ENCODE data around the gene DIPK2B. TPM values are rescaled to one million over a fixed set of nuclear protein-coding genes. Genes with fewer than 3 reads are reported as not detected.

DIPK2B gene
- total and polyA plus RNA-seq, 10 of the 15 experiments (the other 5 are each of a cell fraction or from before 2014, with no cell fraction given): not detected

GRCh38 chrX:45233531-45233930, 32.9 kb upstream of the DIPK2B start:
- no peak overlapping the region for H3K4me3 ChIP-seq
- no peak overlapping the region for H3K27ac ChIP-seq (ENCODE audit: control insufficient read depth, insufficient read depth)
- intact Hi-C loops (cut with micrococcal nuclease; ENCODE audit: unreplicated experiment) (no loop called here), in situ Hi-C loops (cut with MboI) (no loop called here)
- H2AFZ ChIP-seq (ENCODE audit: control insufficient read depth, low read depth, low read length): no peak overlapping the region
- ChIA-PET POLR2A (no interaction called here), SMC1A (ENCODE audit: uncharacterized antibody, unreplicated experiment) (no interaction called here), RAD21 (ENCODE audit: unreplicated experiment) (no interaction called here), CTCF (no interaction called here)
- ATAC-seq: no peak
- no peaks in the 10 kb centered on the region for H3K9me3 ChIP-seq (replicated peaks; ENCODE audit: control insufficient read depth, insufficient read depth, low read length)
- TF ChIP-seq MXI1 (IDR thresholded peaks at IDR 0.05; ENCODE audit: low read depth, low read length) (no peak), ZNF217 (IDR thresholded peaks at IDR 0.05) (no peak), WRNIP1 (IDR thresholded peaks at IDR 0.05; ENCODE audit: borderline replicate concordance, low read depth, low read length) (no peak), PAX8 (IDR thresholded peaks at IDR 0.05) (no peak), ZSCAN29 (IDR thresholded peaks at IDR 0.05) (no peak), CHD1 (IDR thresholded peaks at IDR 0.05; ENCODE audit: low read depth, low read length) (no peak), YY1 (IDR thresholded peaks at IDR 0.05; ENCODE audit: low read depth, low read length) (no peak), ELK1 (IDR thresholded peaks at IDR 0.05; ENCODE audit: low read depth, low read length) (no peak), HDGF (IDR thresholded peaks at IDR 0.05) (no peak)
- no peaks in the 10 kb centered on the region for H4K20me1 ChIP-seq (ENCODE audit: control insufficient read depth, insufficient read depth)
- no peaks in the 10 kb centered on the region; a peak in 1 of 4 replicates for H3K27me3 ChIP-seq (replicated peaks in 1 of 2; ENCODE audit: control insufficient read depth in 2 of 2, insufficient read depth in 2 of 2, low read length in 1 of 2)
- FAIRE-seq: no peak
- no peak for DNase-seq (ENCODE audit: low read depth, low spot score)
- no peaks in the 10 kb centered on the region for H3K4me1 ChIP-seq (ENCODE audit: control insufficient read depth, insufficient read depth, low read length)
- no peak overlapping the region for H3K4me2 ChIP-seq (ENCODE audit: control insufficient read depth, insufficient read depth)
- H3K79me2 ChIP-seq (ENCODE audit: control insufficient read depth, insufficient read depth, low read length): no peaks in the 10 kb centered on the region
- BruUV-seq (replicated peaks): no TSS peak
- no peak overlapping the region for H3K9ac ChIP-seq (ENCODE audit: control insufficient read depth, insufficient read depth, low read length)
- no peaks in the 10 kb centered on the region for H3K36me3 ChIP-seq (ENCODE audit: control insufficient read depth in 2 of 2, insufficient read depth in 2 of 2, low read length in 1 of 2)
- 12% methylated on average over 2 of the region's 2 CpGs for WGBS (ENCODE audit: insufficient coverage, insufficient replicate concordance, low lambda C conversion rate, missing lambda C conversion rate)

- ATAC-seq (no peak), FAIRE-seq (no peak), DNase-seq (ENCODE audit: low read depth, low spot score) (no peak)
- H3K4me2 ChIP-seq (ENCODE audit: control insufficient read depth, insufficient read depth): no peak overlapping the region
- no peaks in the 10 kb centered on the region for H3K9me3 ChIP-seq (replicated peaks; ENCODE audit: control insufficient read depth, insufficient read depth, low read length)
- no peak overlapping the region for H3K27ac ChIP-seq (ENCODE audit: control insufficient read depth, insufficient read depth)
- H4K20me1 ChIP-seq (ENCODE audit: control insufficient read depth, insufficient read depth): no peaks in the 10 kb centered on the region
- no peak overlapping the region for H2AFZ ChIP-seq (ENCODE audit: control insufficient read depth, low read depth, low read length)
- ChIA-PET RAD21 (ENCODE audit: unreplicated experiment) (no interaction called here), SMC1A (ENCODE audit: uncharacterized antibody, unreplicated experiment) (no interaction called here), POLR2A (no interaction called here), CTCF (no interaction called here)
- no peaks in the 10 kb centered on the region for H3K36me3 ChIP-seq (ENCODE audit: control insufficient read depth in 2 of 2, insufficient read depth in 2 of 2, low read length in 1 of 2)
- no peaks in the 10 kb centered on the region for H3K27me3 ChIP-seq (replicated peaks in 1 of 2; ENCODE audit: control insufficient read depth in 2 of 2, insufficient read depth in 2 of 2, low read length in 1 of 2)
- no peak overlapping the region for H3K9ac ChIP-seq (ENCODE audit: control insufficient read depth, insufficient read depth, low read length)
- H3K4me1 ChIP-seq (ENCODE audit: control insufficient read depth, insufficient read depth, low read length): no peaks in the 10 kb centered on the region
- no TSS peak for BruUV-seq (replicated peaks)
- no peak for TF ChIP-seq ATF2 (IDR thresholded peaks at IDR 0.05; ENCODE audit: low read length)
- TF ChIP-seq POU2F2 (IDR thresholded peaks at IDR 0.05; ENCODE audit: borderline replicate concordance, low read depth, low read length): no peak
- no peak overlapping the region for H3K4me3 ChIP-seq
- 27% methylated on average over 3 of the region's 3 CpGs for WGBS (ENCODE audit: insufficient coverage, insufficient replicate concordance, low lambda C conversion rate, missing lambda C conversion rate)
- intact Hi-C loops (cut with micrococcal nuclease; ENCODE audit: unreplicated experiment): no loop called here
- in situ Hi-C loops (cut with MboI): no loop called here
- H3K79me2 ChIP-seq (ENCODE audit: control insufficient read depth, insufficient read depth, low read length): no peaks in the 10 kb centered on the region
These were observed 31.5 kb upstream of the DIPK2B start for GRCh38 chrX:45232139-45232538.

Data from GM12878 (cell line).